ENCODE measurements around the gene NUDT16. TPM values are rescaled to one million over a fixed set of nuclear protein-coding genes. Genes with fewer than 3 reads are reported as not detected.

NUDT16 gene
- total and polyA plus RNA-seq, 9 of the 15 experiments (the other 6 are each of a cell fraction or from before 2014, with no cell fraction given) = 1.5 to 11.4 (median 7.6) TPM

- Histone ChIP-seq H3K79me2 (ENCODE audit: control insufficient read depth, insufficient read depth, low read length) (no peaks in the 10 kb centered on the region), H3K27me3 (ENCODE audit: control insufficient read depth in 2 of 2, insufficient read depth in 2 of 2, low read length in 2 of 2) (peaks cover 0 to 1% of the 10 kb centered on the region in 2 experiments; a peak in 2 of 5 replicates), H3K9me3 (replicated peaks; ENCODE audit: control insufficient read depth, insufficient read depth, low read depth, low read length) (no peaks in the 10 kb centered on the region), H3K27ac (ENCODE audit: extremely low read depth, low read depth, low read length) (no peak overlapping the region), H2AFZ (ENCODE audit: low read depth, low read length) (no peak overlapping the region), H3K4me1 (replicated peaks in 1 of 2; ENCODE audit: control insufficient read depth in 2 of 2, insufficient read depth in 2 of 2, low read length in 2 of 2) (no peaks in the 10 kb centered on the region), H3K4me3 (no peak overlapping the region), H3K9ac (ENCODE audit: insufficient read depth in 1 of 2, low read depth in 2 of 2, low read length in 2 of 2) (no peak overlapping the region), H3K4me2 (ENCODE audit: insufficient read depth, low read length) (no peak overlapping the region), H3K9me1 (ENCODE audit: control insufficient read depth, insufficient read depth, low read length) (no peaks in the 10 kb centered on the region), H4K20me1 (replicated peaks; ENCODE audit: control insufficient read depth, insufficient read depth, low read length) (no peaks in the 10 kb centered on the region), H3K36me3 (ENCODE audit: control insufficient read depth, insufficient read depth, low read length) (no peaks in the 10 kb centered on the region)
- DNase-seq (ENCODE audit: extremely low read depth in 1 of 4, low spot score in 3 of 4) = no peak
- no peak for FAIRE-seq
- ATAC-seq = no peak
- in situ Hi-C loops (cut with MboI) = no loop called here
- BruUV-seq (replicated peaks) = no TSS peak
- intact Hi-C loops (cut with micrococcal nuclease) = no loop called here
- POLR2A ChIA-PET = interaction anchor here (1.2 kb wide), 1 partner anchor 13 kb away, joined by 4 read pairs; the partner anchor contains the start of gene NUDT16
- CTCF ChIA-PET (ENCODE audit: low intra/inter-chr PET ratio) = no interaction called here
- TF ChIP-seq MIER1 (IDR thresholded peaks at IDR 0.05; ENCODE audit: low read depth) = no peak
- no peak for TF ChIP-seq ZNF311 (CRISPR knock-in tag; IDR thresholded peaks at IDR 0.05)
- no peak for TF ChIP-seq KDM4B (IDR thresholded peaks at IDR 0.05; ENCODE audit: borderline replicate concordance in 2 of 2, low read depth in 1 of 2)
- no peak for TF ChIP-seq SNIP1 (IDR thresholded peaks at IDR 0.05; ENCODE audit: low read depth)
- TF ChIP-seq SMAD1 (IDR thresholded peaks at IDR 0.05; ENCODE audit: low read depth, low read length, partially characterized antibody) = no peak
- TF ChIP-seq PTTG1 (tag; IDR thresholded peaks at IDR 0.05; ENCODE audit: low read depth) = no peak
- no peak for TF ChIP-seq STAG1 (CRISPR knock-in tag; IDR thresholded peaks at IDR 0.05; ENCODE audit: borderline replicate concordance)
- no peak for TF ChIP-seq MBD1 (CRISPR knock-in tag; IDR thresholded peaks at IDR 0.05)
- TF ChIP-seq JUND (IDR thresholded peaks at IDR 0.05; ENCODE audit: borderline replicate concordance, low read depth, low read length) = no peak
- no peak for TF ChIP-seq JUND (tag; IDR thresholded peaks at IDR 0.05; ENCODE audit: borderline replicate concordance, low read depth, low read length)
- no peak for TF ChIP-seq BMI1 (IDR thresholded peaks at IDR 0.05; ENCODE audit: low read length)
- no peak for TF ChIP-seq ZNF589 (CRISPR knock-in tag; IDR thresholded peaks at IDR 0.05; ENCODE audit: low read depth)
- TF ChIP-seq TSHZ1 (CRISPR knock-in tag; IDR thresholded peaks at IDR 0.05) = no peak
- TF ChIP-seq ZNF436 (CRISPR knock-in tag; IDR thresholded peaks at IDR 0.05) = no peak
- no peak for TF ChIP-seq ARID2 (IDR thresholded peaks at IDR 0.05)
- TF ChIP-seq KDM5B (IDR thresholded peaks at IDR 0.05; ENCODE audit: insufficient replicate concordance, low read depth, low read length) = no peak
- no peak for TF ChIP-seq NKRF (IDR thresholded peaks at IDR 0.05; ENCODE audit: borderline replicate concordance)
Observed at GRCh38 chr3:131394400-131394799, 12.8 kb downstream of the NUDT16 start.

All from K562 (cell line).